Activated gamma-delta T cell treated with Interleukin-2 at 50 U/mL for 16 hours (primary cell): Measurements from ENCODE around the gene CNTN5.

Source experiments
- DNase-seq: peaks from one replicate; pipeline ENCODE4 v3.0.0-alpha.2; 2020

The CNTN5 gene

DNA sequence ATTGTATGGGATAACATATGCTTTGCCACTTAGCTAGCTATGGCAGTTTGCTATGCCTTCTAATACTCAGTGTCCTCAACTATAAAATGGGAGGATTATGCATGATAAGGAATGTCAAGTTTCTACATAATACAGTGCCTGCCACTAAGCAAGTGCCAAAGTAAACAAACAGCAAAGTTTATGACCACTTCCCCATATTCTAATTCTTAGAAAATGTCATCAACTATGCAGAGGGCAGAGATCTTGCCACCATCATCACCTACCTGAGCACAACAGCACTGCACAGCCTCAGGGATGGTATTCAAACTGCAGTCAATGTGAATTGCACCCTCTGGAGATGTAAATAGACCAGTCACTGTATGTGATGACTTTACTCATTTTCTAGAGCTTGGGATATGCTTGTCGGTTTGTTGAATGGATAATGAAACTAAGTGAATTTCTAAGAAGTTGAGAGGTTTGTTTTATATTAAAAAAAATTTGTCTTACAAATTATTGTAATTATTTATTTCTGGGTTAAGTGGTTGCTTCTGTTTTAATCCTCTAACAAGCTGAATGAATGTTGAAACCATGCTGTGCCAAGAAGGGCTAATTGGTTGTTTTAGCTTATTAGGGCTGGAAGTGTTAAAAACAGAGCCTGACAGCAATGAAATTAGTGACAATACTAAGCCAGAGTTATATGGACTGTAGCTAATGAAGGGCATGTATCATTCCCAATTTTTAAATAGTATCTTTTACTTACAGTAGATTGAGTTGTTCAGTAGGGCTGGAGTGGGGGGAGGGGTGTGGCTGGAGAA, 398.4 kb downstream of the CNTN5 start:
- no peak for DNase-seq

DNA sequence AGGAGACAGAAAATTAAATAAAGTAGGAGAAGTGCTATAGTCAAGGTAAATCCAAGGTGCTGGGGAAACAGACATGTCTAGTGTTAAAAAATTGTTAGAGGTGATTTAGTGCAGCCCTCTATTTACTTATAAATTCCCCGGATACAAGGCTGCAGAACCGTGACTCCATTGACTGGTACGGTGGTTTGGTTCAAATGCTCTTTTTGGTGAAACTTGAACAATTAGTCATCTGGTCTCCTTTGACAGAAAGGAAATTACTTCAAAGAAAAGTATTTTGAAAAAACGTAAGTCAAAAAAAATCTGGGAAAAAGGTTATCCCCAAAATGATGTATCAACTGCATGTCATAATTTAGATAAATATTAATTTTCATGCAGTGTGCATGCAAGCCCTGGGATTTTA, 399.2 kb downstream of the CNTN5 start:
- no peak for DNase-seq

DNA sequence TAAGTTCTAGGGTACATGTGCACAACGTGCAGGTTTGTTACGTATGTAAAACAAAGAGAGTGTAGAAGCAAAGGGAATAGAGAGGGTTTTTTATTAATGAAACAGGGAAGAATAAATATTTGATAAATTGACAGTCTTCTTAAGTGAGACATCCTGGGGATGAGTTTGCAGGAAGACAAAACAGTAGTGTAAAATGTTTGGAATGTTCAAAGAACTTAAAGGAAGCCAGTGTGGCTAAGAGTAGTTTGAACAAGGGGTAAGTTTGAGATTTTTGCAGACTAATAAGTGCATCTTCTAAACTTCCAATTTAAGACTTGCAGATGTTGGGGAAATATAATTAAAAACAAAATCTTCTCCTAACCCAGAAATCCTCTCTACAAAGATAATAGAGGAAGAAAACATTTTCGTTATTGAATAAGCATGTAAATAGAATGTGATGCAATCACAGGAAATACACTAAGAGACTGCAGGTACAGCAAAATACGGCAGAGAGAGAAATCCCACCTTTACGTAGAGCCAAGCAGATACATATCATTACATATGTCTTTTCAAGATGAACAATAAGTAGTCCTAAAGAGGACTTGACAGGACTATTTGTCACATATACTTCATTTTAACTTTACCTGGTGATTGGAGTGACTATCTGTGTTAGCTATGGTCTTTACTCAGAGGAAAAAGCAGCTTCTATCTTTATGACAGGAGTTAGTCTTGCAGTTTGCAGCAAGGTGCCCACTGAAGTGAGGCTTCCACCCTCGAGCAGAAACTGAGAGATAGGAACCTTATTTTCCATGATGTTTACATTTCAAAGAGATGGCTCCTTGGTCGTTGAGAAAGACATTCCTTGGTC, 402.1 kb downstream of the CNTN5 start:
- no peak for DNase-seq

DNA sequence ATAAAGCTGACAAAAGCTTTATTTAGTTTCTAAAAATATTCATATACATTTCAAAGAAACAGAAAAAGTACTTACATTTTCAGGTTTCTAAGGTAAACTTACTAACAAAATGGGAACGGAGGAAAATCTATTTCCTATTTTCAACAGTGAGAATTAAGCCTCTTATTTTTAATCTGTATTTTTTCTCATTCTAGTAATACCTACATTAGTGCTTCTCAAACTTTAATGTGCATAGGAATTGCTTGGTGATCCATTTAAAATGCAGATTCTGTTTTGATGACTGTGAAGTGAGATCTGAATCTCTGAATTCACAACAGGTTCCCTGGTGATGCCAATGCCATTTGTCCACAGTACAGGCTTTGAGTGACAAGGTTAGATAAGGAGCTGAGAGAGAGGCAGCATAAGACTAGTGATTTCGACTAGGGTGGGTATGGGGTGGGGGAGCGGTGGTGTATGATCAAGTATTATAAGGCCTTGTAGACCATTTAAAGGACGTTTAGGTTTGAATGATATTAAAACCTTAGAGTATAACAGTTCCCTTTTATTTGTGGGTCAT, 402.8 kb downstream of the CNTN5 start:
- no peak for DNase-seq

- no peak for DNase-seq
Measured at GRCh38 chr11:99424313-99425084, 403.8 kb downstream of the CNTN5 start.

GRCh38 chr11:99425596-99425995, 404.8 kb downstream of the CNTN5 start:
- DNase-seq: no peak

DNA sequence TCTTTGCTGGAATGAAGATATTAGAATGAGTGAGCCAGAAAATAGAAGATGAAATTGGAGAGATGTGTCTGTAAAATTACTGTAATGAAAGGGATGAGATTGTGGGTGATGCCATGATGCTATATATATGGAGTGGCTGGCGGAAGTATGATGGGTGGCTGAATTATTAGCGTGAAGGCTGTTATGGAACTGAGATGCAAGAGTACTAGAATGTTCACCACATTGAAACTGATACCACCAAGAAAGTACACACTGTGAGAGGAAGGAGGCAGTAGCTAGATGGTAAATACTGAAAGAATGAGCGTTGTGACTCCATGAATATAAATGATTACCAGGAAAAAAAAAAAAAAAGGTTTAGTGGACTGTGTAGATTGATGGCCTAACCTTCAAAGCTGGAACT, 411.9 kb downstream of the CNTN5 start:
- no peak for DNase-seq

GRCh38 chr11:99443276-99443675, 422.5 kb downstream of the CNTN5 start:
- no peak for DNase-seq

DNA sequence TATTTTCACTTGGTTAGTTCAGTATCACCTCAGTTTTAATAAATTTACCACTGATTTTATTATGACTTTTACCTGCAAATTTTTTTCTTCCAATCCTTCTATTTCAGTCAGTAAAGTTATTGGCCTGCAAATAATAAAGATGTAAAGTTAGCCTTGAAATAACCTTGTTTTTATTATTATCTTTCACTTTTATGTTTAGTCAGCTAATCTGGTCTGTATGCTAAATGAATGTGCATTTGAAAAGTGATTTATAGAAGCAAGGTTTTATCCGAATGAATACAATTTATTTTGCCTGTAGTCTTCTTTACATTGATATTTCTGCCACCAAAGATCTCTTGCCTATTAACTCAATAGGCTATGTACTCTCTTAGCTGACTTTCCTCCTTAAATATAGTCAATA, 425.7 kb downstream of the CNTN5 start:
- no peak for DNase-seq

GRCh38 chr11:99449345-99449744, 428.6 kb downstream of the CNTN5 start:
- DNase-seq: no peak

- DNase-seq: no peak
Measured at GRCh38 chr11:99452075-99452474, 431.3 kb downstream of the CNTN5 start.

GRCh38 chr11:99461913-99462312, 441.2 kb downstream of the CNTN5 start:
- no peak for DNase-seq

- DNase-seq: no peak
Measured at GRCh38 chr11:99464985-99465384, 444.2 kb downstream of the CNTN5 start.

GRCh38 chr11:99489581-99489980, 468.8 kb downstream of the CNTN5 start:
- no peak for DNase-seq

GRCh38 chr11:99494065-99494464, 473.3 kb downstream of the CNTN5 start:
- no peak for DNase-seq

GRCh38 chr11:99501655-99502054, 480.9 kb downstream of the CNTN5 start:
- no peak for DNase-seq

- DNase-seq: no peak
Measured at GRCh38 chr11:99505316-99505715, 484.6 kb downstream of the CNTN5 start.

- no peak for DNase-seq
Measured at GRCh38 chr11:99505831-99506230, 485.1 kb downstream of the CNTN5 start.

- DNase-seq: no peak
Measured at GRCh38 chr11:99509863-99510262, 489.1 kb downstream of the CNTN5 start.

- no peak for DNase-seq
Measured at GRCh38 chr11:99513368-99513767, 492.6 kb downstream of the CNTN5 start.

GRCh38 chr11:99519095-99519494, 498.3 kb downstream of the CNTN5 start:
- DNase-seq: no peak

DNA sequence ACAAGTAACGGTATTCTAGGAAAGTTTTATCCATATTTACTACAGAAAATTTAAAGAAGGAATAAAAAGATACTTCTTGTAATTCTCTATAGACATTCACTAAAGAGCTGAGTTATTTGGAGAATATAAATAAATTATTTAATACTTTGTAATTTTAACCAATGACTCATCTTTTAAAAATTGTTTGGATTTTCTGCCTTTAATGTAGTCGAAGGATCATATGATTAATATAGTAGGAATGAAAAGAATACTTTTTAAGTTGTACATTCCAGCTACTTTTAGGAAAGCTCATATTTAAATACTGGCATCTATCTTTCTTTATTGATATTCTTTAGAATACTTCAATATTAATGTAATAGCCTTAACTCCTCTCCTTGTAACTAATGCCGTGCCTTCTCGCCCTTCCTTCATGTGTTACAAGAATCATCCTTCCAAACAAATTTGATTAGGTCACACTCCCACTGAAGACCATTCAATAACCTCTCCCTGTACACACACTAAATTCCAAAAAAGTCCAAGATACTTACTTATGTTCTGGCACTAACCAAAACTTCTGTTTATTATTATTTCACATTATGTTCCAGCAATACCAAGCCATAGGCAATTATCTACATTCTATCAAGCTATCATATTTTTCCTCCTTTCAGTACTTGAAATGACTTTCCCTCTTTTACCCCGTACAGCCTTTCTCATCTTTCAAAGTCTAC, 501.9 kb downstream of the CNTN5 start:
- no peak for DNase-seq
